AG09319 (cell line): ENCODE measurements around the gene ADCY2.
A peak's percentile ranks its signal among the peaks of the same experiment; 100 is the strongest.

Experiments used
- DNase-seq: peaks from one replicate; pipeline ENCODE4 v3.0.0-alpha.2; 2010; ENCODE audit warnings: low read depth; ENCODE audit errors: extremely low read depth
- CTCF ChIP-seq: IDR thresholded peaks from 2 replicates; pipeline ENCODE4 v1.5.1; 2011; ENCODE audit warnings: low read depth, mild to moderate bottlenecking, inconsistent platforms, low read length, moderate library complexity

ADCY2 gene

DNA sequence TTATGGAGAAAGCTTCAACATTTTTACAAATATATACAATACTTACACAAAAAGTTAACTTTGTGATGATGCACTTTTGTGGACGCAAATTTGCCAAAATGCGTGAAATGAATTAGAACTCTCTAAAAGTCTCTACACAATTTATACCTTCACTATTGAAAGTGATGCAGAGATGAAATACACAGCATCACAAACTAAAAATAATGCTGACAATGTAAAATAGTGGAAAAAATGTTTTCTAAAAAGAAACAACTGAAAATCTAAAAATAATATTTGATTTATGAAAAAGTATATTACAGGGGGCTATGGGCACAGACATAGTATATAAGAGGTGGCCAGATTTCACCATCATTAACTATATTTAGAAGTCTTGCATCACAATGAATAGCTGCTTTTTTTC lies 188.8 kb downstream of the ADCY2 start:
- TF ChIP-seq CTCF = no peak
- DNase-seq = no peak

DNA sequence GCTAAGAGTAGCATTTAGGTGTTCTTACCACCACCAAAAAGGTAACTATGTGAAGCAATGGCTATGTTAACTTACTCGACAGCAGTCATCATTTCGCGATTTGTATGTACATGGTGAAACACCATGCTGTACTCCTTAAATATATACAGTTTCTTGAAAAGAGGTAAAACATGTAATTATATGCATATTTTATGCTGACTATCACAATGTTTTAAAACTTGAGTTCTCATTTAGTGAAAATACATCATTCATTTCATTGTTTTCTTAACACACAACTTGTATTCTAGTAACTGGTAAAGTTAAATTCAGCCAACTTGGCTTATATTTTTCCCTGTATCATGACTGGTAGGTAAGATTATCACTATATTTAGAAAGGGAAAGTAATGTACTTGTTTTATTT lies 189.9 kb downstream of the ADCY2 start:
- TF ChIP-seq CTCF = no peak
- DNase-seq = no peak

DNA sequence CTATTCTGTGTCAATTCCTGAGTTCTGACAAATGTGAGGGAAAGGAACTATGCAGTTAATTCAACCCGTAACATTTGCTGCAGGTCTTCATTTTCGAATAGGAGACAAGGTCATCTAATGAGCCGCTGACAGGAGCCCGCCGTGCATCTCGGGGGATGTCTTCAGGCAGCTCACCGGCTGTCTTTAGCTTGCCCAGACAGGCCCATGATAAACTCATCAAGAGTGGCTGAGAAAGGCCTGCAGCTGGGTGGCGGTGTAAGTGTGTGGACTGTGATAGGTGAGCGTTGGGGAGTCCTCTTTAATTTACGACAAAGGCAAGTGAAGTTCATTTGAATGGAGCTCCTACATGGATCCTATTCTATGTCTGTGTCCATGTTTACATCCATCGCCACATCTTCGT lies 190.5 kb downstream of the ADCY2 start:
- no peak for TF ChIP-seq CTCF

GRCh38 chr5:7589800-7590199 lies 193.9 kb downstream of the ADCY2 start:
- TF ChIP-seq CTCF = no peak
- no peak for DNase-seq

More for the DNA sequence above, 190.5 kb downstream of the ADCY2 start:
- DNase-seq = no peak

DNA sequence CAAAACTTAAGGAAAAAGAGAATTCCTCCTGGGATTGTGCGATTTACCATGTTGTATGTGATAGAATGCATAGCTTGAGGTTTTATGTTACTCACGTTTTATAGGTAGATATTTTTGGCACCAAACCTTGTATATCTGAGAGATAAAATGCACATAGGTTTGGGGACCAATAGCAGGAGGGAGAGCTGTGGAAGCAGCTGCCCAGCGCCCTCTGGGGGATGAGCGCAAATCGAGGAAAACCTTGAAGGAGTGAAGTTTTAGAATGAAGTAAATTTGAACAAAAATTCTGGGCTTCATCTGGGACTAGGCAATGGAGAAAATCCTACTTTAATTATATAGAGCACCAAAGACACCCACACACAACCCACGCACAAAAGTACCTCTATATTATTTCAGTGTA lies 197.0 kb downstream of the ADCY2 start:
- peak; percentile 19; the same call in 1 of the 2 replicates for TF ChIP-seq CTCF
- no peak for DNase-seq

GRCh38 chr5:7597059-7597642 lies 201.2 kb downstream of the ADCY2 start:
- no peak for TF ChIP-seq CTCF
- DNase-seq = no peak

- TF ChIP-seq CTCF = no peak
- no peak for DNase-seq
Observed at GRCh38 chr5:7606840-7607465, 211.0 kb downstream of the ADCY2 start.
